GM10847 (cell line): Measurements from ENCODE around the gene FFAR1.

ENCODE experiments used
- POLR2A ChIP-seq: IDR thresholded peaks from 2 replicates; pipeline ENCODE4 v1.6.1; 2011; ENCODE audit not compliant: insufficient read length; ENCODE audit errors: extremely low read depth

The FFAR1 gene

GRCh38 chr19:35346193-35347052 lies 1.3 kb upstream of the FFAR1 start:
- no peak for TF ChIP-seq POLR2A

- TF ChIP-seq POLR2A: no peak
These were observed 212 bp downstream of the FFAR1 start for GRCh38 chr19:35347930-35348298.

- no peak for TF ChIP-seq POLR2A
These were observed 1.4 kb downstream of the FFAR1 start for GRCh38 chr19:35348911-35349611.

- no peak for TF ChIP-seq POLR2A
These were observed 2.2 kb downstream of the FFAR1 start for GRCh38 chr19:35349614-35350521.

- no peak for TF ChIP-seq POLR2A
These were observed 2.9 kb downstream of the FFAR1 start for GRCh38 chr19:35350591-35350990.

- TF ChIP-seq POLR2A: no peak
These were observed 3.9 kb downstream of the FFAR1 start for GRCh38 chr19:35351411-35352176.

- no peak for TF ChIP-seq POLR2A
These were observed 4.4 kb downstream of the FFAR1 start for GRCh38 chr19:35352177-35352447.

- TF ChIP-seq POLR2A: no peak
These were observed 5.0 kb downstream of the FFAR1 start for GRCh38 chr19:35352448-35353304.

GRCh38 chr19:35353635-35354034 lies 5.9 kb downstream of the FFAR1 start:
- no peak for TF ChIP-seq POLR2A

- TF ChIP-seq POLR2A: no peak
These were observed 7.2 kb downstream of the FFAR1 start for GRCh38 chr19:35354898-35355297.

GRCh38 chr19:35355791-35356460 lies 8.2 kb downstream of the FFAR1 start:
- no peak for TF ChIP-seq POLR2A

GRCh38 chr19:35357867-35358573 lies 10.3 kb downstream of the FFAR1 start, which contains the start of gene FFAR3:
TSS of gene FFAR3 (plus strand) at chr19:35358460. CDS start at chr19:35358891, 431 bp downstream.
- TF ChIP-seq POLR2A: no peak
